IPS DF 6.9 (cell line): ENCODE results near the gene PAIP1.

Experiments used
- DNase-seq: peaks from one replicate; pipeline ENCODE4 v3.0.0-alpha.2; 2013; ENCODE audit warnings: low read depth, low spot score
- H3K27ac ChIP-seq: one replicate; pipeline ENCODE4 v1.5.1; 2013; ENCODE audit warnings: low read length, control low read depth
- H3K27me3 ChIP-seq: 2 replicates; pipeline ENCODE4 v1.6.1; 2013; ENCODE audit warnings: mild to moderate bottlenecking, low read length; ENCODE audit not compliant: control insufficient read depth, insufficient read depth
- H3K36me3 ChIP-seq: 2 replicates; pipeline ENCODE4 v1.6.1; 2013; ENCODE audit warnings: low read length; ENCODE audit not compliant: control insufficient read depth, insufficient read depth
- H3K4me1 ChIP-seq: 2 replicates; pipeline ENCODE4 v1.6.1; 2013; ENCODE audit warnings: low read length; ENCODE audit not compliant: control insufficient read depth, insufficient read depth
- H3K4me3 ChIP-seq: 2 replicates; pipeline ENCODE4 v1.5.1; 2013; ENCODE audit warnings: mild to moderate bottlenecking, low read length
- H3K9me3 ChIP-seq: 2 replicates; pipeline ENCODE4 v1.6.1; 2013; ENCODE audit warnings: low read length, inconsistent platforms; ENCODE audit not compliant: control insufficient read depth, insufficient read depth
- WGBS: extraction: QIAGEN DNeasy Blood & Tissue Kit; methylation state at CpG from one replicate; pipeline ENCODE4 v1.1.7; 2013; ENCODE audit warnings: mixed read lengths, missing lambda C conversion rate; ENCODE audit not compliant: insufficient read length, insufficient coverage; 5-methylcytosine and 5-hydroxymethylcytosine counted together

Gene PAIP1

GRCh38 chr5:43486353-43486752, 70.5 kb downstream of the PAIP1 start:
- Histone ChIP-seq H3K27ac (no peak overlapping the region), H3K9me3 (no peaks in the 10 kb centered on the region), H3K27me3 (no peaks in the 10 kb centered on the region), H3K36me3 (no peaks in the 10 kb centered on the region), H3K4me3 (no peak overlapping the region), H3K4me1 (no peaks in the 10 kb centered on the region)
- no CpG with 5 or more reads among the region's 3 CpGs for WGBS
- no peak for DNase-seq

- H3K4me3 ChIP-seq: no peak overlapping the region
- no peaks in the 10 kb centered on the region for H3K27me3 ChIP-seq
- no peak for DNase-seq
- no peak overlapping the region for H3K27ac ChIP-seq
- H3K4me1 ChIP-seq: no peaks in the 10 kb centered on the region
- no peaks in the 10 kb centered on the region for H3K36me3 ChIP-seq
- no CpG with 5 or more reads among the region's 2 CpGs for WGBS
- H3K9me3 ChIP-seq: no peaks in the 10 kb centered on the region
These were observed 71.5 kb downstream of the PAIP1 start for GRCh38 chr5:43485406-43485805.

DNA sequence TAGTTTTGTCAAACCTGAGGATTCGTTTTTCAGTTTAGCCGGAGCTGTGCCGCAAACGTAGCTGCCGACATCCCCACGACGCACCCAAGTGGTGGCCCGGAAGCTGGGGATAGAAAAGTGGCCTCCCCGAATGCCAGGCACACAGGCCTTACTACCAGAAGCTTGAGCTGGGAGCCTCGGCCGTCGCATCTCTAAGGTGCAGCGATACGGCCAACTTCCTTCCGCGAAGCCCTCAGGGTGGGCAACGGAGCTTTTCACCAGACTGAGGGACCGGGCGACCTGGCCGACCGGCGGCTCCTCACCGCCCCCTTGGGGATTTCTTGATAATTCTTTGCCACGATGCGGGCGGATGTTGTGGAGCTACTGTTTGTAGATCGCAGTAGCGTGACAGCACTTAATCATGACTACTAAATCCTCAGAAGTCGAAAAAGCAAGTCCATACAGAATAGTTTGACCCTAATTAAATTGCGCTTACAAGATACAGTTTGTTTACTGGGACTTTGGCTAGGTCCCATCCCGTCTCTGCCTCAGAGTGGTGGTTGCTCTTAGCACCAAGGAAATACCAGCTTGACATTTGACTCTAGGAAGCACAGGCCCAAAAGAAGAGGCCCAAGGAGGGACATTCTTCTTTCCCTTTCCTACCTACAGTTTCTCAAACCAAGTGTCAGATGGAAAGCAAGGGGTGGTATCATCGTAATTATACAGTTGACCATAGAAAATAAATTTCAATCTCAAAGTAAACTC, 72.6 kb downstream of the PAIP1 start:
- DNase-seq: peak; percentile 52
- Histone ChIP-seq H3K4me1 (no peaks in the 10 kb centered on the region), H3K9me3 (no peaks in the 10 kb centered on the region), H3K36me3 (no peaks in the 10 kb centered on the region), H3K27ac (no peak overlapping the region), H3K4me3 (peak overlapping the region; percentile 90; the same call in 1 of the 2 replicates), H3K27me3 (no peaks in the 10 kb centered on the region)
- WGBS: no CpG with 5 or more reads among the region's 32 CpGs

- Histone ChIP-seq H3K9me3 (no peaks in the 10 kb centered on the region), H3K27ac (no peak within 1 kb of the TSS), H3K4me1 (no peaks in the 10 kb centered on the region), H3K36me3 (no peaks in the 10 kb centered on the region), H3K27me3 (no peaks in the 10 kb centered on the region), H3K4me3 (peak within 1 kb of the TSS; percentile 90; the same call in 1 of the 2 replicates)
- peak; percentile 72 for DNase-seq
- no CpG with 5 or more reads among the region's 62 CpGs for WGBS
These were observed 73.4 kb downstream of the PAIP1 start, which contains the start of gene TMEM267 for GRCh38 chr5:43483298-43484105. Gene TMEM267 (minus strand): TSS chr5:43483865. CDS start chr5:43453969, 29,896 bp downstream.

- no CpG with 5 or more reads among the region's 6 CpGs for WGBS
- Histone ChIP-seq H3K27ac (no peak overlapping the region), H3K36me3 (no peaks in the 10 kb centered on the region), H3K9me3 (no peaks in the 10 kb centered on the region), H3K4me1 (no peaks in the 10 kb centered on the region), H3K27me3 (no peaks in the 10 kb centered on the region), H3K4me3 (peak overlapping the region; percentile 90; the same call in 1 of the 2 replicates)
- DNase-seq: no peak
These were observed 74.2 kb downstream of the PAIP1 start for GRCh38 chr5:43482490-43483297.
